ENCODE data around the gene GPR85.
A peak's percentile ranks its signal among the peaks of the same experiment; 100 is the strongest.

GRCh38 chr7:113113912-113114311 is 27.3 kb upstream of the GPR85 start:
- TF ChIP-seq EZH2 (IDR thresholded peaks at IDR 0.05; ENCODE audit: borderline replicate concordance) (no peak), CTCF (IDR thresholded peaks at IDR 0.05; ENCODE audit: poor library complexity) (peak; percentile 10), EZH2phosphoT487 (IDR thresholded peaks at IDR 0.05; ENCODE audit: low read depth, severe bottlenecking, unreplicated experiment) (no peak)
